Measurements from ENCODE around the gene TIMP3.

GRCh38 chr22:32795214-32795596 lies 6.3 kb upstream of the TIMP3 start:
- TF ChIP-seq CTCF (IDR thresholded peaks at IDR 0.05) = no peak
- TF ChIP-seq POLR2A (IDR thresholded peaks at IDR 0.05) = no peak
- no peak for TF ChIP-seq POLR2AphosphoS5 (IDR thresholded peaks at IDR 0.05)
- TF ChIP-seq EP300 (IDR thresholded peaks at IDR 0.05) = no peak

Data from gastroesophageal sphincter (tissue), 3 donors.